Posterior cingulate gyrus (tissue), 11 donors: ENCODE data around the gene KERA.

Experiments
- DNase-seq, 10 donors: peaks; one replicate each; pipeline versions ENCODE4 v3.0.0 to v3.0.0-alpha.2; 2020 to 2021; ENCODE audit warnings: mixed read lengths in 3 of 10
- intact Hi-C: fragments of 100-400 bp; cut with DNase I; formaldehyde crosslinking; loops from one replicate; pipeline ENCODE4 v1.15.1; 2023

Gene KERA

GRCh38 chr12:91074154-91074709, 16.4 kb upstream of the KERA start:
- intact Hi-C loops, result no loop called here
- no peak for DNase-seq

GRCh38 chr12:91073426-91073825, 15.6 kb upstream of the KERA start:
- DNase-seq, result no peak
- intact Hi-C loops, result no loop called here

GRCh38 chr12:91072931-91073330, 15.1 kb upstream of the KERA start:
- no peak for DNase-seq
- intact Hi-C loops, result no loop called here

- intact Hi-C loops, result no loop called here
- no peak for DNase-seq
Observed at GRCh38 chr12:91070936-91071335, 13.1 kb upstream of the KERA start.

GRCh38 chr12:91065396-91065795, 7.6 kb upstream of the KERA start:
- intact Hi-C loops, result no loop called here
- DNase-seq, result no peak

GRCh38 chr12:91064640-91065039, 6.8 kb upstream of the KERA start:
- intact Hi-C loops, result no loop called here
- DNase-seq, result no peak

GRCh38 chr12:91061091-91061490, 3.3 kb upstream of the KERA start:
- no peak for DNase-seq
- intact Hi-C loops, result no loop called here

- intact Hi-C loops, result no loop called here
- no peak for DNase-seq
Observed at GRCh38 chr12:91059211-91059610, 1.4 kb upstream of the KERA start.

GRCh38 chr12:91058786-91059185, 962 bp upstream of the KERA start:
- intact Hi-C loops, result no loop called here
- no peak for DNase-seq

GRCh38 chr12:91056488-91056887, 1.3 kb downstream of the KERA start:
- intact Hi-C loops, result no loop called here

GRCh38 chr12:91055976-91056375, 1.8 kb downstream of the KERA start:
- intact Hi-C loops, result no loop called here
- no peak for DNase-seq

More at GRCh38 chr12:91056488-91056887, 1.3 kb downstream of the KERA start:
- no peak for DNase-seq

GRCh38 chr12:91053951-91054715, 3.7 kb downstream of the KERA start:
- intact Hi-C loops, result no loop called here
- no peak for DNase-seq

- intact Hi-C loops, result no loop called here
- no peak for DNase-seq
Observed at GRCh38 chr12:91052026-91052425, 5.8 kb downstream of the KERA start.

- intact Hi-C loops, result no loop called here
- no peak for DNase-seq
Observed at GRCh38 chr12:91044586-91044985, 13.2 kb downstream of the KERA start.

GRCh38 chr12:91043408-91043807, 14.4 kb downstream of the KERA start:
- intact Hi-C loops, result no loop called here
- no peak for DNase-seq

- intact Hi-C loops, result no loop called here
Observed at GRCh38 chr12:91040096-91040755, 17.6 kb downstream of the KERA start.

GRCh38 chr12:91037276-91037675, 20.5 kb downstream of the KERA start:
- intact Hi-C loops, result no loop called here
- no peak for DNase-seq

More at GRCh38 chr12:91040096-91040755, 17.6 kb downstream of the KERA start:
- no peak for DNase-seq

- intact Hi-C loops, result no loop called here
- DNase-seq, result no peak
Observed at GRCh38 chr12:91033251-91033650, 24.6 kb downstream of the KERA start.

GRCh38 chr12:91023326-91024004, 34.4 kb downstream of the KERA start:
- intact Hi-C loops, result no loop called here
- no peak for DNase-seq

- no peak for DNase-seq
- intact Hi-C loops, result no loop called here
Observed at GRCh38 chr12:91021076-91021475, 36.7 kb downstream of the KERA start.

- intact Hi-C loops, result no loop called here
- DNase-seq, result no peak
Observed at GRCh38 chr12:91019455-91019854, 38.4 kb downstream of the KERA start.
